Measurements from ENCODE around the gene ARHGAP10. TPM values are rescaled to one million over a fixed set of nuclear protein-coding genes. Genes with fewer than 3 reads are reported as not detected.

ARHGAP10 gene
- total RNA-seq, 1 experiment from 2014 or later = 15.2 TPM

DNA sequence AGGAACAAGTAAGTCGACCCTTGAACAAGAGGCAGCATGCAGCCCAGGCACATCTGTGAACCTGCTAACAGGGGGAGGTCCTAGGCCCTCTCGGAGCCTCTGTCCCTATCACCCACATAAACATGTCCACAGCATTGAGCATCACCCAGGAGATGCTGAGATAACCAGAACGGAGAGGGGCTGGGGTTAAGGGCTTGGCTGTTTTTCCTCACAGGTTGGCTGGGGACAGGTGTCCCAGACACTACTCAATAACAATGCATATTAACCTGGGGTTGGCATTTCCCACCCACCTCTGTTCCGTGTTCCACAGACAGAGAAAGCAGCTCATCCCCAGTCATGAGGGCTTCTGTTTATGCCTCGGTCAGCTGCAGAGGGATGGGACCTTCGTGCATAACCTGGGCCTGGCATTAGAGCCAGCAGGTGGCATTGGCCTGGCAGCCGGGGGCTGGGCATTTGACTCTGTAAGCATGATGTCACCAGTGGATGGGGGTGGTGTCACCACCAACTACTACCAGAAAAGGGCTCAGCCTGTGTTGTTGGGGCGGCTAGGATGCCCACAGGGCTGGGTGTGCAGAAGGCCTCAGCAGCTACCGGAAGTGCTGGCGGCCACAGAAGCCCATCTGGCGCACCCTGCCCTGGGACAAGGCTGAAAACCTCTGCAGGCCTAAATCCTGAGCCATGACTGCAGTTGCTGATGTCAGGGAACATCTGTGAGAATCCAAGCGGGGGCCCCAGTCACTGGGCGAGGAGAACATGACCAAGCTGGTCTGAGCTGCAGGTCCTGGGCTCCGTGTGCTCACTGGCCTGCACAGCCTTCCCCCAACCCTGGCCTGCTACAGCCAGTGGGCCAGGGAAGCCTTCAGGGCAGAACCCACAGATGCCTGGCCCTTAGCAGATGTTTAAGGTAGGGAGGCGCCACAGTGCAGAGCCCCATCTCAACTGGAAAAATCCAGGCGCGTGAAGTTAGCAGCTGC lies 358.9 kb downstream of the ARHGAP10 start:
- H3K36me3 ChIP-seq = no peaks in the 10 kb centered on the region
- DNase-seq = no peak
- H3K4me3 ChIP-seq = no peak overlapping the region
- no peaks in the 10 kb centered on the region for H3K27me3 ChIP-seq
- H3K9me3 ChIP-seq = no peaks in the 10 kb centered on the region

GRCh38 chr4:148091896-148092295 lies 360.0 kb downstream of the ARHGAP10 start:
- Histone ChIP-seq H3K36me3 (no peaks in the 10 kb centered on the region), H3K9me3 (no peaks in the 10 kb centered on the region), H3K27me3 (no peaks in the 10 kb centered on the region), H3K4me3 (no peak overlapping the region)
- DNase-seq = no peak

DNA sequence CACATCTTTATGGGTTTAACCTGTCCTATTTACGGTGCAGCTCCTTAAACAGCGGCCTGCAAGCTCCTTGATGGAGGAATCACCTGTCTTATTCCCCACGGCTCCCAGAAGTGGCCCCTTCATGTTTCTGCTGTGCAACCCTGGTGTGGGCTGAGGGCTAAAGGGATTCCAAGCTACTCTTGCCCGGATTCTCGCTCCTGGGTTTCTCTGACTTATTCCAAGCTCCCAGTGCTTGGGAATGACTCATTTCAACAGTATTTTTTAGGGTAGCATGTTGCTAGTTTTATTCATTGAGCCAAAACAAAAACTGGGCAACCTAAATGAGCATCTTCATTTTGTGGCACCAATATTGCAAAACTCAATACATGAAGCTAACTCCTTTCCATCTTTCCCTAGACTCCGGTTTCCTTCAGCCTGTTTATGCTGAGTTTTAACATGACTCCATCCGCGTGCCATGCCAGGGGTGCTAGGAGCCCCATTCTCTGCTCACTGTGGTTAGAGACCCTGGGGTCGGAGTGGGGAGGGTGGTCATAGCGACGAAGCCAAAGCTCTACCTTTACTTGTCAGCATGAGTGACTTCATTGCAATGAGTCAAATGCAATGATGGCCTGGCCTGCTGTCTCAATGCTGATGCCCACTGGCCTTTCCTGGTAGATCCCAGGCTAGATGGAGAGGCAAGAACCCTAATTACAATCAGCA lies 360.6 kb downstream of the ARHGAP10 start:
- DNase-seq = no peak
- no peaks in the 10 kb centered on the region for H3K9me3 ChIP-seq
- no peaks in the 10 kb centered on the region for H3K27me3 ChIP-seq
- no peak overlapping the region for H3K4me3 ChIP-seq
- H3K36me3 ChIP-seq = no peaks in the 10 kb centered on the region

DNA sequence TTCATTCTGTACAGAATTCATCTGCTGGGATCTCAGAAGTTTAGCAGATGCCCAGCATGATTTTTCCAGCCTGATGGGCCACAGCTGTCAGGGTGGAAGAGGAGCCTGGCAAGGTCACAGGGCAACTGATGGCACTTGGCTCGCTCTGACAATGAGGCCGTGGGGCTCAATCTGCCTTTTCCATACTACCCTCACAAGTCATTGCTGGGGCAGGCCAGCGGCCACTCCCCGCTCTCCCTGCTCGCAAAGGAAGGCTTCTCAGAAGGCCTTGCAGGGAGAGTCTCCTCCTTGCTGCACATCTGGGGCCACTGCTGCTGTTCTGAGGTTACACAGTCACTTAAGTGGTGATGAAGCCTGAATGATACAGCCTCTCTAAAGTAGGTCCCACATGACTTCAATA lies 361.2 kb downstream of the ARHGAP10 start:
- Histone ChIP-seq H3K36me3 (no peaks in the 10 kb centered on the region), H3K4me3 (no peak overlapping the region), H3K9me3 (no peaks in the 10 kb centered on the region), H3K27me3 (no peaks in the 10 kb centered on the region)
- DNase-seq = no peak

- H3K9me3 ChIP-seq = no peaks in the 10 kb centered on the region
- H3K4me3 ChIP-seq = no peak overlapping the region
- DNase-seq = no peak
- H3K36me3 ChIP-seq = no peaks in the 10 kb centered on the region
- no peaks in the 10 kb centered on the region for H3K27me3 ChIP-seq
Observed at GRCh38 chr4:148094149-148094548, 362.3 kb downstream of the ARHGAP10 start.

DNA sequence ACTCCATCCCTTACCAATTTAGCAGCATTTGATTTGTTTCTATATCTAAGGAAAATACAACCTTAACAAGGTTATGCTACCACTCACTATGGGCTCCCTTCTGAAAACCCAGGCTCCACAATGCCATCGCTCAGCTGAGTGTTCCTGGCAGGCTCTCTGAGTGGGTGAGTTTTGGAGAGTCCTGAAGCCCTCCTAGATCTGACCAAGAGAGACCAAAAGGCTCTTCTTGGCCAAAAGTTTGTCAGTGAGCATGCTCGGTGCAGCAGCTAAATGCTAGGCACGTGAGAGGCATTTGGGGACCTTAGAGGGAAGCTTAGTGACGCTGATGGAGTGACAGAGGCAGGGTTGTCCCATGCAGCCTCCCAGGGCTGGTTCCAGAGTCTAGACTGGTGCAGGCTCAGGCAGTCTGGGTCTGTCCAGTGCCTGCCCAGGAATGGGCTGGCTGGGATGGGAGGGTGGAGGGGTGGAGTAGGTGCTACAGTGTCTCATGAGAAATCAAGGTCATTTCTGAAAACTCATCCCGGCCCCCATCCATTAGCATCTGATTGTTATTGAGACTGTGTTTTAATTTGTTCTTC lies 363.5 kb downstream of the ARHGAP10 start:
- no peaks in the 10 kb centered on the region for H3K36me3 ChIP-seq
- H3K4me3 ChIP-seq = no peak overlapping the region
- H3K27me3 ChIP-seq = no peaks in the 10 kb centered on the region
- no peaks in the 10 kb centered on the region for H3K9me3 ChIP-seq
- no peak for DNase-seq

- H3K4me3 ChIP-seq = no peak overlapping the region
- DNase-seq = no peak
- H3K9me3 ChIP-seq = no peaks in the 10 kb centered on the region
- H3K27me3 ChIP-seq = no peaks in the 10 kb centered on the region
- H3K36me3 ChIP-seq = no peaks in the 10 kb centered on the region
Observed at GRCh38 chr4:148097801-148098200, 365.9 kb downstream of the ARHGAP10 start.

DNA sequence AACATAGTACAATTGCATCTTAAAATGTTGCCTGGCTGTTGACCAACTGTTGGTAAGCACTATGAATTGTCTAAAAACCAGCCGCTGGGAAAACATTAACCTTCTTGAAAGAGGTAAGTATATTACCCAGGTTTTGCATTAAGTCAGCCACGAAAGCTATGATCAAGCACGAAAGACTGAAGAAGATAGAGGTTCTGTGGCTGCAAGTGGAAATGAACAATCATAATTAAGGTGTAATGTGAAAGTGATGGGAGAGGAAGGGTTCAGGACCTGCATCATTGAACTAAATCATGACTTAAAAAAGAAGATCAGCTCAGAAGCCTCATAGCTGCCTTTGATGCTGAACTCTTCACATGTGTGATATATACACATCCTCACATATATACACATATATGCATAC lies 369.3 kb downstream of the ARHGAP10 start:
- H3K27me3 ChIP-seq = no peaks in the 10 kb centered on the region
- H3K4me3 ChIP-seq = no peak overlapping the region
- no peak for DNase-seq
- H3K36me3 ChIP-seq = no peaks in the 10 kb centered on the region
- no peaks in the 10 kb centered on the region for H3K9me3 ChIP-seq

- H3K27me3 ChIP-seq = no peaks in the 10 kb centered on the region
- H3K9me3 ChIP-seq = no peaks in the 10 kb centered on the region
- no peak for DNase-seq
- H3K4me3 ChIP-seq = no peak overlapping the region
- H3K36me3 ChIP-seq = no peaks in the 10 kb centered on the region
Observed at GRCh38 chr4:148101790-148102189, 369.9 kb downstream of the ARHGAP10 start.

DNA sequence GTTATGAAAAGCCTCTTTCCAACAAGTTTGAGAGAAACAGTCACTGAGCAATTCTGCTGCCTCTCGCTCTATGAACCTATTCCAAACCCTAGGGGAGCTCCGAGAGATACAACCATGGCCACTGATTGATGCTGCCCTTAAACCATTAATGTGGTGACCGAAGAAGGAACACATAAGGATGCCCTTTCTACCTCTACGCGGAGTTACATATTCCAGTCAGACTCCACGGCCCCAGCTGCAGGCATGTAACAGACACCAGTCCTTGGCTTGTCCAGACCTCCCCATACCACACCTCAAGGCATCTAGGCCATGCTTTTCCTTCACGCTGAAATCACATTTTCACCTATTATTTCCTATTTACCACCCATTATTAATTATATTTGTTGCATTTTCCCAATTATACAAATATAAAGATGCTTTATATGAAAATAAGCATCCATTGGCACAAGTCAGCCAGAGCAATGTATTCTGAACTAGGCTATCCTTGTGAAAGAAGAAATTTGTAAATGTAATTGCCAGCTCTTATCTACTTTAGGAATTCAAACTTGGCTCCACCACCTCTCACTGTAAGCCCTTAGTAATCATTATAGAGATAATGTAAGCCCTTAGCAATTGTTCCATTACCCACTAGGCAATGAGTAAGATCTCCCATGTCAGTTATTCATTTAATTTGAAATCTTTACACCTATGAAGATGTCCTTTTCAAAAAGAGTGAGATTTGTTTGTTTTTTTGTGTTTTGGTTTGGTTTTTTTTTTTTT lies 371.9 kb downstream of the ARHGAP10 start:
- no peak for DNase-seq
- no peaks in the 10 kb centered on the region for H3K9me3 ChIP-seq
- no peaks in the 10 kb centered on the region for H3K36me3 ChIP-seq
- no peak overlapping the region for H3K4me3 ChIP-seq
- no peaks in the 10 kb centered on the region for H3K27me3 ChIP-seq

DNA sequence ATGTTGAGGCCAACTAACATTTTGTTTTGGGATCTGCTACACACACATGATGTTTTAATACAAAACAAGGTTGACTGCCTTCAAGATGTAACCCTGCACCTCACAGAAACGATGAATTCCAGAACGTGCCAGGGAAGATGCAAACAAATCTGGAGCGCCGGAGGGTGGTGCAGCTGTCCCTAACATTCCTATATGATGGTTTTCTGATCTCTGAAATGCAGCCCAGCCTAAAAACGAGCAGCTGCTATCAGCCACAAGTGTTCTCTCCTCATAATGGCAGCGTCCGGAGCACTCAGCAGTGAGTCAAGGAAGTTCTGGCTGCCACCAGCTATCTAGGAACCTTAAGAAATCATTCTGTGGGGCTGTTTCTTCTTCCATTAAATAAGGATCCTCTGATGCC lies 376.9 kb downstream of the ARHGAP10 start:
- Histone ChIP-seq H3K36me3 (no peaks in the 10 kb centered on the region), H3K9me3 (no peaks in the 10 kb centered on the region), H3K4me3 (no peak overlapping the region), H3K27me3 (no peaks in the 10 kb centered on the region)
- DNase-seq = no peak

GRCh38 chr4:148109216-148109615 lies 377.3 kb downstream of the ARHGAP10 start:
- H3K4me3 ChIP-seq = no peak overlapping the region
- no peaks in the 10 kb centered on the region for H3K27me3 ChIP-seq
- no peaks in the 10 kb centered on the region for H3K36me3 ChIP-seq
- no peaks in the 10 kb centered on the region for H3K9me3 ChIP-seq
- DNase-seq = no peak

DNA sequence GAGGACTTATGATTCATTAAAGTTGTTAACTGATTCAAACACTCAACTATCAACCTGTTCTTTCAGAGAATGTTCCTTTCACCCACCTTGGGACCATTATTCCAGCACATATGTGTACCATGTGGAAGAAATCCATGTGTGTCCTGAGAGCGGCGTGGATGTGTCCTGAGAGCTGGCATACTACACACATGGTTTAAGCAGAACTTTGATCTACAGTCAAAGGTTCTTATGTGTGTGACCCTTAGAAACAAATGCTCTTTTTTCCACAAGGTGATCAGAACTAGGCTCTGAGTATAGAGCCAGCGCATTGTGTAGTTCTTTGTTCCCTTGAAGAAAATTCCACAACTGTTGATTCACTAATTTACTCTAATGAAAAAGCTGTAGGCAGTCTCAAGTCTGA lies 378.3 kb downstream of the ARHGAP10 start:
- H3K9me3 ChIP-seq = no peaks in the 10 kb centered on the region
- H3K4me3 ChIP-seq = no peak overlapping the region
- no peak for DNase-seq
- no peaks in the 10 kb centered on the region for H3K27me3 ChIP-seq
- no peaks in the 10 kb centered on the region for H3K36me3 ChIP-seq

DNA sequence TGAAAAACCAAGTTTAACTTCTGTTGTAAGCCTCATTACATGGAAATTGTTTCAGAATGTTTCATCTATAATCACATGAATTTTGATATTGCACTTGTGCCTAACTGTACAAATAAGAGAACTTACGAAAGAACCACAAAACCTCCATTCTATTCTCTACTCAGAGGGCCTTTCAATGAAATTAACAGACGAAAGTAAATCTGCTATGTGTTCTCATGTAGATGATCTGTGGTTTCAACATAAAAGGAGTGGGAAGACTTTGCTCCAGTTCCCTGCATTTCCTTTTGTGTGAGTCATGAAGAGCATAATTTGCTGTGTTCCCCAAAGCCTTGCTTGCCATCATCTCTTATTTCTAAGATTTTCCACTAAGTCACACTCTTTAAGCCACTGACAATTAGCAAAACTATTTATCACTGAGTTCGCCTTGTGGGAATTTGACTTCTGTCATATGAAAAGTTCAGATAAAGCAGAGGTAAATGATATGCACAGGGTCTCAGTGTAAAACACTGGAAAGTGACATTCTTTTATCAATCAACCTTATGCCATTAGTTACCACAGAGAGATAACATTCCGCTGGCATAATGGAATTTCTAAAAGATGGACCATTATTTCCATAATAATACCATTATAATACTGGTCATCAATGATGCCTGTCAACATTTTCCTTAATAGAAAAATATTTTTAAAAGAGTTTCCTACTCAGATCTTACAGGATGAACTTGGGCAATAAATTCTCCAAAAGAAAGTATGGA lies 380.5 kb downstream of the ARHGAP10 start:
- Histone ChIP-seq H3K9me3 (no peaks in the 10 kb centered on the region), H3K27me3 (no peaks in the 10 kb centered on the region), H3K4me3 (no peak overlapping the region), H3K36me3 (no peaks in the 10 kb centered on the region)
- no peak for DNase-seq

- Histone ChIP-seq H3K36me3 (no peaks in the 10 kb centered on the region), H3K27me3 (no peaks in the 10 kb centered on the region), H3K4me3 (no peak overlapping the region), H3K9me3 (no peaks in the 10 kb centered on the region)
- no peak for DNase-seq
Observed at GRCh38 chr4:148114436-148114835, 382.5 kb downstream of the ARHGAP10 start.

DNA sequence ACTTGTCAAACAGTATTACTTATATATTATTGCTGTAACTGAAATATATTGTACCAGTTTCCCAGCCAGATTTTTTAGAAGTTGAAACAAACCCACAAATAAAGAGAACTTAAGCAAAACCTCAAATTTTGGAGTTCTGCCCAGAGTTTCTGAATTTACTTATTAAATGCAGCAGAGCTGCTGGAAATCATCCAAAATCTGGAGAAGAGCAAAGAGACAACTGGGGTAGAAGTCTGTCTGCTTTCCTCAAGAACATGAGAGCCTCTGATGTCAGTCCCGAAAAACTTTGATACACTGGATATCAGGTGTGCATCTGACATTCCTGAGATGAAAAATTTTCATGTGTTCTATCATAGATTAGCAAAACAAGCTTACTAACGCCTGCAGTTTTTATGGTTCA lies 384.4 kb downstream of the ARHGAP10 start:
- no peak for DNase-seq
- no peaks in the 10 kb centered on the region for H3K27me3 ChIP-seq
- H3K36me3 ChIP-seq = no peaks in the 10 kb centered on the region
- no peaks in the 10 kb centered on the region for H3K9me3 ChIP-seq
- no peak overlapping the region for H3K4me3 ChIP-seq

Data from MG63 (cell line).